HepG2 (cell line): ENCODE data around the gene GRID1.

ENCODE experiments used
- CEBPZ ChIP-seq: IDR thresholded peaks from 2 replicates; pipeline ENCODE4 v1.6.1; 2012; ENCODE audit warnings: low read length, improper control_type of control experiment
- EZH2 ChIP-seq: conservative IDR thresholded peaks from 2 replicates; pipeline ENCODE4 v1.6.1; 2012; ENCODE audit warnings: mild to moderate bottlenecking, low read depth, low read length, moderate library complexity
- IRF9 ChIP-seq: sonication (generic); formaldehyde crosslinking; IDR thresholded peaks from 2 replicates; pipeline ENCODE4 v1.8.0; 2022; ENCODE audit warnings: missing genetic modification reagents, mild to moderate bottlenecking, borderline replicate concordance
- THAP11 ChIP-seq: IDR thresholded peaks from 2 replicates; pipeline ENCODE4 v1.6.1; 2016; ENCODE audit warnings: missing biosample characterization, missing genetic modification reagents
- ZBTB40 ChIP-seq, 2 experiments: fragments of 450-650 bp in 1 of 2; sonication (generic) in 1 of 2; formaldehyde crosslinking in 1 of 2; IDR thresholded peaks; 2 replicates each; pipeline versions ENCODE4 v1.6.1 to v1.8.0; 2016 to 2022; ENCODE audit warnings: antibody characterized with exemption in 1 of 2, mild to moderate bottlenecking in 1 of 2, missing genetic modification reagents in 1 of 2
- ZNF331 ChIP-seq: sonication (generic); formaldehyde crosslinking; IDR thresholded peaks from 2 replicates; pipeline ENCODE4 v1.4.0; 2020; ENCODE audit warnings: missing genetic modification reagents

GRCh38 chr10:85607043-85607695 lies 759.4 kb downstream of the GRID1 start:
- no peak for TF ChIP-seq EZH2
- no peak for TF ChIP-seq CEBPZ
- TF ChIP-seq ZNF331 (CRISPR knock-in tag), result no peak
- no peak for TF ChIP-seq IRF9
- no peak for TF ChIP-seq THAP11
- no peak for TF ChIP-seq ZBTB40 (IDR thresholded peaks at IDR 0.05)
- TF ChIP-seq ZBTB40 (CRISPR knock-in tag; IDR thresholded peaks at IDR 0.05), result no peak
